HG03097 (cell line): ENCODE measurements around the gene ZBTB45.
"Not testable (repeated sequence)": the region's sequence is repeated elsewhere in the genome, so short reads cannot be mapped to it uniquely, and the experiment has no call there.

ENCODE experiments used
- ATAC-seq: cut with Tn5 transposase; IDR thresholded peaks from one replicate; pipeline ENCODE4 v1.9.1; 2021; ENCODE audit not compliant: unreplicated experiment, low FRiP score

The ZBTB45 gene

DNA sequence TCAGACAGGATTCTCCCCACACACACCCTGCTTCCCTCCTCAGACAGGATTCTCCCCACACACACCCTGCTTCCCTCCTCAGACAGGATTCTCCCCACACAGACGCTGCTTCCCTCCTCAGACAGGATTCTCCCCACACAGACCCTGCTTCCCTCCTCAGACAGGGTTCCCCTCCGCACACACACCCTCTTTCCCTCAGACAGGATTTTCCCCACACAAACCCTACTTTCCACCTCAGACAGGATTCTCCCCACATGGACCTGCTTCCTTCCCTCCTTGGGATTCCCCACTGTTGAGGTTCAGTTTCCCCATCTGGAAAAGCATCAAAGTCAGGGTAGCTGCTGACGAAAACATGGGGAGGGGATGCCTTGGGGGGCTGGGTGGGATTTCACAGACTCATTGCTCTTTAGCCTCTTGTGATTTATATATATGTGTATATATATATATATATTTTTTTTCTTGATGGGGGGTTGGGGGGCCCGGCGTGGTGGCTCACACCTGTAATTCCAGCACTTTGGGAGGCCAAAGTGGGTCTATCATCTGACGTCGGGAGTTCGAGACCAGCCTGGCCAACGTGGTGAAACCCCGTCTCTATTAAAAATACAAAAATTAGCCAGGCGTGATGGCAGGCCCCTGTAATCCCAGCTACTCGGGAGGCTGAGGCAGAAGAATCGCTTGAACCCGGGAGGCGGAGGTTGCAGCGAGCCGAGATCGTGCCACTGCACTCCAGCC lies 23.2 kb upstream of the ZBTB45 start:
- ATAC-seq: not testable (repeated sequence)

DNA sequence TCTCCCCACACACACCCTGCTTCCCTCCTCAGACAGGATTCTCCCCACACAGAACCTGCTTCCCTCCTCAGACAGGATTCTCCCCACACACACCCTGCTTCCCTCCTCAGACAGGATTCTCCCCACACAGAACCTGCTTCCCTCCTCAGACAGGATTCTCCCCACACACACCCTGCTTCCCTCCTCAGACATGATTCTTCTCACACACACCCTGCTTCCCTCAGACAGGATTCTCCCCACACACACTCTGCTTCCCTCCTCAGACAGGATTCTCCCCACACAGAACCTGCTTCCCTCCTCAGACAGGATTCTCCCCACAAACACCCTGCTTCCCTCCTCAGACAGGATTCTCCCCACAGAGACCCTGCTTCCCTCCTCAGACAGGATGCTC lies 19.6 kb upstream of the ZBTB45 start:
- not testable (repeated sequence) for ATAC-seq

DNA sequence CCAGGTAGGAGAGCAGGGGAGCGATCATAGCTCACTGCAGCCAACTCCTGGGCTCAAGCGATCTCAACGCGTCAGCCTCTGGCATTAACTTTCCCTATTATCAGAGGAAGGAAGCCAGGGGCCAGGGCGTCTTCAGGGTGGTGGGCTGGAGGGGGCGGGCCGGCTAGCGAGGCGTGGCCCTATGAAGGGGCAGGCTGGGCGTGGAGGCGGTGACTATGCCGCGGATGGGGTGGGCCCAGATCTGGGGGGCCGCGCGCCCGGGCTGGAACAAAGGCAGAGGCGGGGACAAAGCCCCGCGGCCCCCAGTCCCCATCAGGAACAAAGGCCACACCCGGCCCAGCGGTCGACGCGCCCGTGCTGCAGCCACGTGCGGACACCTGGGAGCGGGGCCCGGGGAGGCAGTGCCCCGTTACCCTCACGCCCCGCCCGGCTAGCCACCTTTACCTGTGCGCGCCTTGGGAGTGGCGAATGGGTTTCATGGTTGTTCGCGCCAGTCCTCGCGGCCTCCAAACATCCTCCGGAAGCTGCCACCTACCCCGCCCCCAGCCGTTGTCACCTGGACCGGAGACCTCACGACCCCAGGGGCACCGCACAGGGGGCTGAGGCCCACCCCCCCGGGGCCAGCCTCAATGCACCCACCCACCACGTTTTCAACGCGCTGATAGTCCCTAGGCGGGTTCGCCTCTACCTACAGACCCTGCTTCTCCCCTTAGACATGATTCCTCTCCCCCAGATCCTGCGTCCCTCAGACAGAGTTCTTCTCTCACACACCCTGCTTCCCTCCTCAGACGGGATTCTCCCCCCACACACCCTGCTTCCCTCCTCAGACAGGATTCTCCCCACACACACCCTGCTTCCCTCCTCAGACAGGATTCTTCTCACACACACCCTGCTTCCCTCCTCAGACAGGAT lies 18.9 kb upstream of the ZBTB45 start:
- ATAC-seq: no peak

DNA sequence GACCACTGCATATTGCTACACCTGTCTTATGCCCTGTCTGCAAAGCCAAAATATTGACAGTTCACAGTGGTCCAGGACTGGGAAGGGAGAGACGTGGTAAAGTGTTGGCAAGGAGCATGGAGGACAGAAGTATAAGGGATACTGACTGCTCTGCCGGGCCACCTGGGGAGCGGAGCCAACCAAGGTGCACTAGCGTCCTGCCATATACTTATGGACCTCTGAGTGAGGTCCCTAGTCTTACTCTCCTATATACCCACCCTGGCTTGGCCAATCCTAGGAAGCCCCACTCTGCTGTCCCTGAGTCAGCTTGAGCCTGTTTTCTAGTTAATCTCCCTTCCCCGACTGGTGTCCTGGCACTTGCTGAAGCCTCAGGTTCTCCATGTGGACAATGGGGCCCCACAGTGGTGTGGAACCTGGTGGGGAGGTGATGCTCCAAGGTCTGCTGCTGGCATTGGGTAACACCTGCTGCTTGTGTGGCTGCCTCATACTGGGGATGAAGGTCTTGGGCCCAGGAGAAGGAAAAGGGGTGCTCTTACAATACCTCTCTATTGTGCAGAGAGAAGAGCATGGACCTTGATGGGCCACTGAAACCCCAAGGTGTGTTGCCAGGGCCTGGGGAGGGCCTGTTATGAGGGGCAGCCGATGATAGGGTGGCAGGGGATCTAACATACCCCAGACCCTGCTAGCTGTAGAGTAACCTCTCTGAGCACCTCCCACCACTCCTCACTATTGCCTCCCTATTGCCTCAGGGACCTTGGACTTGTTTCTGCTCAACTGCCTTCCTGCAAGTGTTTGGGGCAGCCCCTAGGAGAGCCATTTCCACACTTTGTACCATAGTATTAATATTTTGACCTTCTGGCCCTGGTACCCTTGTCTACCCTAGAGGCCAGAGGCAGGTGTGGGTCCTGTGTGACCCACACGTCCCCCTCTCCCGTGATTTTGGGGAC lies 17.5 kb upstream of the ZBTB45 start:
- no peak for ATAC-seq

DNA sequence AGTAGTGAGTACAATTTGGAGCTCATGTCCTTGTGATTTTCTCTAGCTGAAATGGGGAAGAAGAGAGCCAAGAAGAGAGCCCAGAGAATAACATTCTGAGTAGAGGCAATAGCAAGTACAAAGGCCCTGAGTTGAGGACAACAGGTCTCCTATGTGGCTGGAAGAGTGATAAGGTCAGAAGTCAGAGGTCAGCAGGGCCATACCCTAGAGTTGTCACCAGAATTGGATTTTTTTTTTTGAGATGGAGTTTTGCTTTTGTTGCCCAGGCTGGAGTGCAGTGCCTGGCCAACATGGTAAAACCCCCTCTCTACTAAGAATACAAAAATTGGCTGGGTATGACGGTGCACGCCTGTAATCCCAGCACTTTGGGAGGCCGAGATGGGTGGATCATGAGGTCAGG lies 16.2 kb upstream of the ZBTB45 start:
- no peak for ATAC-seq

DNA sequence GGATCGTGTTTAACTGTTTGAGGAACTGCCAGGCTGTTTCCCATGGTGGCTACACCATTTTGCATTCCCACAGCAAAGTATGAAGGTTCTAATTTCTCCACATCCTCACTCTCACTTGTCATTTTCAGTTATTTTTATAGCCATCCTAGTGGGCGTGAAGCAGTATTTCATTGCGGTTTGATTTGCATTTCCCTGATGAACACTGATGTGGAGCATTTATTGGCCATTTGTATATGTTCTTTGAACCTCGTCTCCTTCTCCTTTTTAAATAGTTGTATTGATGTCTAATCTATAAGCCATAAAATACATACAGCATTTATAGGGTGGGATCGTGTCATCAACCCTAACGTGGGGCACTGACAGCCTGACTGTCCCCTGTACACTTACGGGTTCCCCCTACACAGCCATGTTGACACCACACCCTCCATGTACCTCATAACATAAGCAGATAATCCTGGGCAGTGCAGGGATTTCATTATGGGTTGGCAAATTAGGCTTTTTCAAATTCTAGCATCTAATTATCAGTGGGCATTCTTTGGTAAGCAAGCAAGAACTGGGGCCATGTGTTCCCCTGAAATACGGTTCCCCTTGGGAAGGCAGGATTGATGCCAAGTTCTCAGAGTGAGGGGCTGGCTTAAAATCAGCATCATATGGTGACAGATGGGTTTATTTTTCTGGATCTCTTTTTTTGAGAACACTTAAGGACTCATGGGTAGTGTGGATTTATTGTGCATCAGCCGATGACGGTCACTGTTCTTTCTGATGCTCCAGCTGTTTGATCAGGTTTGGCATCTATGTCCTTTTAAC lies 11.6 kb upstream of the ZBTB45 start:
- ATAC-seq: no peak

DNA sequence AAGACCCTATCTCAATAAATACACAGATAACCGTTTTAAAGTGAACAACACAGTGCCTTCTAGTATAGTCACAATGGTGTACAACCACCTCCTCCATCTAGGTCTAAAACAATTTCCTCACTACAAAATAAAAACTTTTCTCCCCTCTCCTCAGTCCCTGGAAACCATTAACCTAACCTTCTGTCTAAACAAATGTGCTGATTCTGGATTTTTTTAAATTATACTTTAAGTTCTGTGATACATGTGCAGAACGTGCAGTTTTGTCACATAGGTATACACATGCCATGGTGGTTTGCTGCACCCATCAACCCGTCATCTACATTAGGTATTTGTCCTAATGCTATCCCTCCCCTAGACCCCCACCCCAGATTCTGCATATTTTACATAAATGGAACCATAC lies 9.8 kb upstream of the ZBTB45 start:
- no peak for ATAC-seq

DNA sequence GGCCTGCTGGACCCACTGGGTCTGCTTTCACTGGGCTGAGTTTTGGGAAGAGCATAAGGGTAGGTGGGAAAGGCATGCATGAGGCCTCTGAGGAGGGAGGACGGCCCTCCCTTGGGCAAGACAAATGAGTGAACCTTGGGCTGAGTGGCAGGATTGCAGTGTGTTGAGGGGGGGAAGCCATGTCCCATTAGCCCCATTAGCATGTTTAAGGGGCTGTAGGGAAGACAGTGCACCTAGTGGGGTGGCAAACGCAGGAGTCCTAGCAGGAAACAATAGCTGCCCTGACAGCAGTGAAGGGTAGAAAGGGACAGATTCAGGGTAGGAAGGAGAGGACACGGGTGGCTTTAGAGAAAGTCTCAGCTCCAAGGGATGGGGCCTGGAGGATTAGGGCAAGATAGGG lies 3.1 kb upstream of the ZBTB45 start:
- ATAC-seq: no peak

DNA sequence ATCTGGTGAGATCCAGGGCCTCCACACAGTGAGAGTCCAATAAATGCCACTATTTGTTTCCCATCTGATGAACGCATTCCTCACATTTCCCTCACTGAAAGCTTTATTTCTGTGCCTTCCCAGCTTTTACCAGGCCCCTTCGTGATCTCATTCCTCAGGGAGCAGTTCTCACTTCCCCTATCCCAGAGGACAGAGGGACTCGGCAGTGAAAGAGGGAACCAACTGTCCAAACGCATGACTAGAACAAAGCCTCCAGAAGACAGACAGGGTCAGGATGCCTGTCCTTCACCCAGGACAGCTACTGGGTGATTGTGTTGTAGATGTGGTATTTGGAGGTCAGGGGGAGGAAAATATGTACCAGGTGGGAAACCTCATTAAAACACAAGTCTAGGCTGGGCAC lies 2.0 kb upstream of the ZBTB45 start:
- ATAC-seq: no peak

DNA sequence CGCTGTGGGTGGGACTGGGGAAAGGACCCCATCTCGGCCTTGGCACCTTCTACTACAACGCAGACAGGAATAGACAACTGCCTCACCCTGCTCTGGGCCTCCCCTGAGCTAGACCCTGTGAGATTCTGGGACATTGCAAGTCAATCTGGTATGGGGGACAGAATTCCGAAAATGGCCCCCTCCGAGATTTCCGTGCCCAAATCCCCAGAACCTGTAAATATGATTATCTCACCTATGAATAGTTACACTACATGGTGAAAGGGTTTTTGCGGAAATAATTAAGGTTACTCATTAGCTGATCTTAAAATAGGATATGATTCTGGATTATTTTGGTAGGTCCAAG lies 618 bp upstream of the ZBTB45 start:
- ATAC-seq: no peak

DNA sequence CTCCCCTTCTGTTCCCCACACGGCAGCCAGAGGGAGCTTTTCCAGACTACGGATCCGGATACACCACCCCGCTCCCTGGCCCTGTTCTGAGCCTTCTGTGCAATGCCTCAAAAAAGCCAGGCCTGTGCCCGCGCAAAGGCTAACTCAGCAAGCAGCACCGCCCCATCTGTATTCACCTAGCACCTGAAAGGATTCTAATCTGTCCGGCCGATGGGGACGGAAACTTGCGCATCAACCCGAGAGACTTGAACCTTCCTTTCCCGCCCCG lies 589 bp downstream of the ZBTB45 start:
- ATAC-seq: no peak

DNA sequence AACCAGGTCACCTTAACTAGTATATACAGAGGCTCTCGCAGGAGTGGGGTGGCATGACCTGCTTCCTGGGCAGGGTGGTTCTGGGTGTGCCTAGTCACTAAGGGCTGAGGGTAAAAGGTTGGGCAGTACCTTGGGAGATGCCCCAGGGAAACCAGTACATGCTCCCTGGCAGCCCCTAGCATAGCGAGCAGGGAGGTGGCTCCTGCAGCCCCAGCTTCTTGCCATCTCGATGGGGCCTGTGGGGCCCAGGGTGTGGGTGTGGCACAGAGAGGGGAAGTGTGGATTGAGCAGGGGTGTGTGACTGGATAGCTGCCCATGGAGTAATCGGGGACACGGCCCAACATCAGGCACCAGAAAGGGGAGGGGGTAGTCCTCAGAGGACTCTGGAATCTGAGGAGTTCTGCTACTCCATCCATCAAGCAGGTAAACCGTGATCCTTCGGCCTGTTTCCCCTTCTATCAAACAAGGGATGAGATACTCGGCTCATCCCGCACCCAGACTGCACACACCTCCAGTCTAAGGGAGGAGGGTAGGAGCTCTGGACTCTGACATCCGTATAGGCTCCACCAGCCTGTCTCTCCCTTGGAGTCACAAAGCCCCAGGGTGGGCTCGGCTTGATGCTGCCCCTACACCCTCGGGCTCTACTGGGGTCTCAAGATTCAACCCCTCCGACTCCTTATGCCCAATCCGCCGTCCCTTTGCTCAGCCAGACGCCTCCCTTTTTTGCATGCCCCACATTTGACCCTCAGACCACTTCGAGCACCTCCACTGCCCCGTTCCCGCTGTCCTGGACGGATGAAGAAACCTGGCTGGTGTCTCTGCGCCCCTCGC lies 1.1 kb downstream of the ZBTB45 start:
- ATAC-seq: no peak

DNA sequence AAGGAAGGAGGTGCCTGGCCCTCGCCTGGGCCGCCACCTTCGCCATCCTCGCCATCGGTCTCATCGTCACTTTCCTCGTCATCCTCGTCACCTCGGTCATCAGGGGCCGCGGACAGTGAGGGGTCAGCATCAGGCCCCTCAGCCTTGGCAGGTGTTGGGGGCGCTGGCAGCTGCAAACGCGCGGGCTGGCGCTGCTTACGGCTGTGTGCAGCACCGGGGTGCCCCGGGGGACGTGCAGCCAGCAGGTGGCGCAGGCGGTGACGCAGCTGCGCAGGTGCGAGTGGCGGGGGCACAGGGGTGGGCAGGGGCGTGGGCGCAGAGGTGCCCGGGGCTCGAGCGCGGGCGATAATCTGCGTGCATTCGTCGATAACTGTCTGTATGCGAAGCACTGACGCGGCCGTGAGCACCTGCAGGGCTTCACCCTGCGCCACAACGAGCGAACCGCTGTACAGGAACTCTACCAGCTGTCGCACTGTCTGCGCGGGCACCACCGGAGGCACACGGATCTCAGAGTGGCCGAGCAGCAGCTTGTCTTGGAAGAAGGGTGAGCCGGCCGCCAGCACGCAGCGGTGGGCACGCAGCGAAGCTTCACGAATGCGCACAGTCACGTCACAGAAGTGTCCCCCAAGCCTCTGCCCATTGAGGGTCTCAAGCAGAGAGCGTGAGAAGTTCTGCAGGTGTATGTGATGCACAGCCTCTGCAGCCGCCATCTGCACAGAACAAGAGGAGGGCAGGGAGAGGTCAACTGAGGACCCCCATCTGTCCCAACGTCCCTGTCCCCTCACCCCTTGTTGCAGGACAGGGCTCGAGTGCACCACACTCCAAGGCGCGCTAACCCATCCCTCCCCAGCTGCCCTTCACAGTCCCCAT lies 2.4 kb downstream of the ZBTB45 start:
- no peak for ATAC-seq

DNA sequence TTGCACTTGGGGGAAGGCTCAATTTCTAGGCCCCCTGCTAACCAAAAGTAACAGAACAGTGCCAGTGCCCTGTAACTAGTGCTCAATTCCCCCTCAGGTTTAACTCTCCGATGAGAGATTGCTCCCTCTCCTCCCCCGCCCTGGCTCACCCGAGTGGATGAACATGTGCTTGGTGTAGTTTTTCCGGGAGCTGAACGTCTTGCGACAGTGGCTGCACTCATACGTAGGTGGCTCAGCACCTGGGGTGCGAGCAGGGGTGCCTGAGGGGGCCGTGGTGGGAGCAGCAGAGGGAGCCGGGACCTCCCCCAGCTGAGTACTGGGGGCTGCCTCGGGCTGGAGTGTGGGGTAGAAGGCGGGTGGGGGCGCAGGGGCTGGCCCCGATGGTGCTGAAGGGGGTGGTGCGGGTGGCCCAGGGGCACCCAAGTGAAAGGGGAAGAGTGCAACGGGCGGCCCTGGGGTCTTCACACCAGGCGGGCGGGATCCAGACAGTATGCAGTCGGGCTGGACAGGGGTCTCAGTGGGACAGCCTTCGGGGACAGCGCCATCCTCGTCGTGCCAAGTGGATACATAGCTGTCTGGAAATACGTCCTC lies 3.3 kb downstream of the ZBTB45 start:
- ATAC-seq: no peak

DNA sequence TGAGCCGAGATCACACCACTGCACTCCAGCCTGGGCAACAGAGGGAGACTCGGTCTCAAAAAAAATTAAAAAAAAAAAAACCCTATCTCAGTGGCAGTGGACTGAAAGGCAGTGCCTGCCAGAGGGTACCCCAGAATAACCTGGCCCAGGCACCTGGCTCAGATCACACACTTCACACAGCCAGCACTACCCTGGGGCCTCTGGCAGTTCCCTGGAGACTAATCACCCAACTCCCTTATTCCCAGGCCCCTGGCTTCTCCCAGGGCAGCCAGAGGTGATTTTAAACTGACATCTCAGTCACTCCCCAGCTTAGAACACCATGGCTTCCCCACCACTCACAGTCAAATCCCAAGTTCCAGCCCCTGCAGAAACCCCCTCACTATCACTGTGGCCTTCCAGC lies 4.4 kb downstream of the ZBTB45 start:
- ATAC-seq: no peak

DNA sequence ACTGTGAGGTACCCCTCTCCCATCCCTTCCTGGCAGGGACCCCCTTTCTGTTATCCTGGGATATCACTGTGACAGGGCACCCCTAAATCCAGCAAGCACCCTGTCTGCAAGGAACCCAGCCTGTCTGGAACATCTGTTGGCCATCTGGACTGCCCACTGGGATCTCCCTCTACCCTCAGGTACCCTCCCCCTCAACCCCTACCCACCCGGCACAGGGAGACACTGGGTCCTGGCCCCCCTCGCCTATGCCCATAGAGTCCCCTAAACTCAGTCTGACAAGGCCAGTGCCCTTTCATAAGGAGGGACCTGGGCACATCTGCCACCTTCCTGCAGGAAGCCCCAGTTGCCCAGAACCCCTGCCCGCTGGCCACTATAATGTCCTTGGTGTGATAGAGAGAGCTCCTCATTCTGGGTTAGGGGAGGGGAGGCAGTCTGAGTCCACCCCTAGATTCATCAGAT lies 5.0 kb downstream of the ZBTB45 start:
- ATAC-seq: no peak

DNA sequence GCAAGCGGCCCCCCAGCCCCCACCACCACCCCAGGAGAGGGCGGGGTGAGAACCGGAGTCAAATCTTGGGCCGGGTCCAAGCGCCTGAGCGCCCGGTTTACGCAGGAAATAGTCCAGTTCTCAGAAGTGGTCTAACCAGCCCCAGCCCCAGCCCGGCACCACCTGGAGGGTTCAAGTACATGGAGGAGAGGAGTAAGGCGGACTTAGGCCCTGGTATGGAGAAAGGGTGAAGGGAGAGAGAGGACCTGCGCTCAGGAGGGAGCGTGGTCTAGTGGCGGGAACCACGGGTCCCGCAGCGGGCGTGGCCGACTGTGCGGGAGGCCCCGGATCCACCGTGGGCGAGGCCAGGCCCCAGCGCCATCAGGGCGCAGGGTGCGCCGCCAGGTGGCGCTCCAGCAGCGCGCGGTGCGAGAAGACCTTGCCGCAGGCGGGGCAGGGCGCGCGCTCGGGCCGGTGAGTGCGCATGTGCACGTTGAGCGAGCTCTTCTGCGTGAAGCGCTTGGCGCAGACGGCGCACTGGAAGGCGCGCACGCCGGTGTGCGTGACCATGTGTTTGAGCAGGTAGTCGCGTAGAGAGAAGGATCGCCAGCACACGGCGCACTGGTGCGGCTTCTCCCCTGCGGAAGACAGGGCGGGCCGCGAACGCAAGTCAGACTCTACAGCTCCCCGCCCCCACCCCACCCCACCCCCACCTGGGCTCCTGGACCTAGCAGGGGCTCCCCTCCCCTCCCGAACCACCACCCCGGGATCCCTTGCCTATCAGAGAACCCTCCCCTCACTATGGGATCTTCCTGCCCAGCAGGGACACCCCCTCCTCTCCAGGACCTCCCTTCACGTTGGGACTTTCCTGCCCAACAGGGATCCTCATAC lies 5.7 kb downstream of the ZBTB45 start:
- ATAC-seq: peak; percentile 69
